HG03442 (cell line): Measurements from ENCODE around the gene BRAT1.

Experiments used
- ATAC-seq: cut with Tn5 transposase; IDR thresholded peaks from one replicate; pipeline ENCODE4 v1.9.1; 2021; ENCODE audit warnings: mild to moderate bottlenecking, moderate library complexity; ENCODE audit not compliant: unreplicated experiment

BRAT1 gene

GRCh38 chr7:2514473-2515423 is 40.6 kb downstream of the BRAT1 start:
- no peak for ATAC-seq

- ATAC-seq: no peak
Observed at GRCh38 chr7:2513702-2514101, 41.6 kb downstream of the BRAT1 start.

- no peak for ATAC-seq
Observed at GRCh38 chr7:2512713-2513112, 42.6 kb downstream of the BRAT1 start.

- ATAC-seq: no peak
Observed at GRCh38 chr7:2512179-2512661, 43.1 kb downstream of the BRAT1 start.

- no peak for ATAC-seq
Observed at GRCh38 chr7:2511769-2512168, 43.6 kb downstream of the BRAT1 start.

- ATAC-seq: no peak
Observed at GRCh38 chr7:2510909-2511768, 44.2 kb downstream of the BRAT1 start.

GRCh38 chr7:2510130-2510776 is 45.1 kb downstream of the BRAT1 start:
- no peak for ATAC-seq

GRCh38 chr7:2509298-2509906 is 45.9 kb downstream of the BRAT1 start:
- ATAC-seq: no peak

GRCh38 chr7:2508327-2509215 is 46.8 kb downstream of the BRAT1 start:
- no peak for ATAC-seq

- ATAC-seq: no peak
Observed at GRCh38 chr7:2507917-2508306, 47.4 kb downstream of the BRAT1 start.

GRCh38 chr7:2507208-2507916 is 48.0 kb downstream of the BRAT1 start:
- no peak for ATAC-seq

- no peak for ATAC-seq
Observed at GRCh38 chr7:2505401-2505800, 49.9 kb downstream of the BRAT1 start.

- ATAC-seq: no peak
Observed at GRCh38 chr7:2504889-2505375, 50.4 kb downstream of the BRAT1 start.

GRCh38 chr7:2504128-2504888 is 51.0 kb downstream of the BRAT1 start:
- ATAC-seq: no peak

GRCh38 chr7:2503056-2503941 is 52.0 kb downstream of the BRAT1 start:
- ATAC-seq: no peak

GRCh38 chr7:2502647-2502966 is 52.7 kb downstream of the BRAT1 start:
- ATAC-seq: no peak

GRCh38 chr7:2501947-2502646 is 53.2 kb downstream of the BRAT1 start:
- no peak for ATAC-seq
